Spleen (tissue), 11 donors: ENCODE measurements around the gene SCD5. TPM values are rescaled to one million over a fixed set of nuclear protein-coding genes. Genes with fewer than 3 reads are reported as not detected.

ENCODE experiments used
- DNase-seq: peaks from one replicate; pipeline ENCODE4 v3.0.0-alpha.2; 2020
- H3K27ac ChIP-seq, 8 donors: fragments of 200-600 bp; sonication (generic) in 7 of 8; 1 replicate in 4 of 8; 2 replicates in 4 of 8; pipeline versions ENCODE4 v1.5.0 to v1.8.0; 2016 to 2021; ENCODE audit warnings: inconsistent platforms in 4 of 8, mild to moderate bottlenecking in 4 of 8, moderate library complexity in 1 of 8
- H3K27me3 ChIP-seq, 7 donors: fragments of 200-600 bp; sonication (generic) in 6 of 7; replicated peaks in 1 of 7; 1 replicate in 4 of 7; 2 replicates in 3 of 7; pipeline versions ENCODE4 v1.5.0 to v1.8.0; 2016 to 2021; ENCODE audit warnings: inconsistent platforms in 3 of 7, mild to moderate bottlenecking in 1 of 7
- H3K36me3 ChIP-seq, 6 donors: fragments of 200-600 bp; sonication (generic) in 5 of 6; 1 replicate in 4 of 6; 2 replicates in 2 of 6; pipeline versions ENCODE4 v1.5.0 to v1.8.0; 2016 to 2021; ENCODE audit warnings: inconsistent platforms in 2 of 6
- H3K4me1 ChIP-seq, 6 donors: fragments of 200-600 bp; sonication (generic) in 5 of 6; 1 replicate in 3 of 6; 2 replicates in 3 of 6; pipeline versions ENCODE4 v1.5.0 to v1.8.0; 2016 to 2021; ENCODE audit warnings: inconsistent platforms in 3 of 6
- H3K4me3 ChIP-seq, 8 donors: fragments of 200-600 bp; sonication (generic) in 7 of 8; 1 replicate in 4 of 8; 2 replicates in 4 of 8; pipeline versions ENCODE4 v1.5.0 to v1.8.0; 2016 to 2021; ENCODE audit warnings: inconsistent platforms in 4 of 8, mild to moderate bottlenecking in 4 of 8, moderate library complexity in 2 of 8
- H3K9me3 ChIP-seq, 8 donors: fragments of 200-600 bp; sonication (generic) in 7 of 8; 1 replicate in 4 of 8; 2 replicates in 4 of 8; pipeline versions ENCODE4 v1.5.0 to v1.8.0; 2016 to 2021; ENCODE audit warnings: inconsistent platforms in 4 of 8
- CTCF ChIP-seq, 11 experiments: fragments of 200-600 bp in 7 of 11; fragments of 450-650 bp in 4 of 11; sonication (generic) in 4 of 11; IDR thresholded peaks in 8 of 11; conservative IDR thresholded peaks in 3 of 11; 1 replicate in 7 of 11; 2 replicates in 4 of 11; pipeline versions ENCODE4 v1.4.0 to v1.8.0; 2016 to 2021; ENCODE audit warnings: antibody characterized with exemption in 11 of 11, inconsistent platforms in 4 of 11, mild to moderate bottlenecking in 1 of 11
- POLR2A ChIP-seq, 3 donors: fragments of 450-650 bp; IDR thresholded peaks; one replicate each; pipeline ENCODE4 v1.5.1; 2017; ENCODE audit warnings: antibody characterized with exemption in 3 of 3, mild to moderate bottlenecking in 1 of 3
- POLR2AphosphoS5 ChIP-seq, 3 donors: sonication (generic); formaldehyde crosslinking; IDR thresholded peaks; one replicate each; pipeline ENCODE4 v1.5.1; 2017; ENCODE audit warnings: antibody characterized with exemption in 3 of 3
- WGBS, 5 donors: extraction: QIAGEN DNeasy Blood & Tissue Kit in 3 of 5; methylation state at CpG; one replicate each; pipeline versions ENCODE4 v1.1.5 to v1.1.7; 2013 to 2018; 5-methylcytosine and 5-hydroxymethylcytosine counted together
- intact Hi-C: fragments of 100-400 bp; cut with DNase I; formaldehyde crosslinking; loops from one replicate; pipeline ENCODE4 v1.15.0; 2023; ENCODE audit warnings: low total_unique reads
- polyA plus RNA-seq, 3 donors: library from polyadenylated mRNA; stranded (reverse); fragments of 200-250 nt; gene quantifications; one replicate each; pipeline ENCODE4 v1.2.1, GENCODE V29; 2013
- total RNA-seq, 7 donors: library from RNA; depleted of rRNA in 3 of 7; stranded (reverse); fragments of >200 nt in 3 of 7; fragmentation: NEBNext Ultra II Directional in 4 of 7; extraction: Animal tissue kit (Norgen Biotek cat#: 25700) in 4 of 7; gene quantifications; one replicate each; pipeline versions ENCODE4 v1.1.0 to v1.2.1, GENCODE V29; 2016 to 2021
- donor health status: healthy with polysubstance abuse.
- donor health status: DM: no; HTN: no; CAD: no; lungs with moderate emphysema.
- donor health status: DM: no; HTN: no; CAD: no.
- donor health status: Bipolar disorder and iron deficiency.
- donor health status: healthy.
- donor health status: DM: no; HTN: no; CAD: no.
- donor health status: DM: yes; HTN: yes; CAD: no.

Gene SCD5
- total and polyA plus RNA-seq, 10 donors, result 0.85 to 7.2 (median 3.9) TPM

DNA sequence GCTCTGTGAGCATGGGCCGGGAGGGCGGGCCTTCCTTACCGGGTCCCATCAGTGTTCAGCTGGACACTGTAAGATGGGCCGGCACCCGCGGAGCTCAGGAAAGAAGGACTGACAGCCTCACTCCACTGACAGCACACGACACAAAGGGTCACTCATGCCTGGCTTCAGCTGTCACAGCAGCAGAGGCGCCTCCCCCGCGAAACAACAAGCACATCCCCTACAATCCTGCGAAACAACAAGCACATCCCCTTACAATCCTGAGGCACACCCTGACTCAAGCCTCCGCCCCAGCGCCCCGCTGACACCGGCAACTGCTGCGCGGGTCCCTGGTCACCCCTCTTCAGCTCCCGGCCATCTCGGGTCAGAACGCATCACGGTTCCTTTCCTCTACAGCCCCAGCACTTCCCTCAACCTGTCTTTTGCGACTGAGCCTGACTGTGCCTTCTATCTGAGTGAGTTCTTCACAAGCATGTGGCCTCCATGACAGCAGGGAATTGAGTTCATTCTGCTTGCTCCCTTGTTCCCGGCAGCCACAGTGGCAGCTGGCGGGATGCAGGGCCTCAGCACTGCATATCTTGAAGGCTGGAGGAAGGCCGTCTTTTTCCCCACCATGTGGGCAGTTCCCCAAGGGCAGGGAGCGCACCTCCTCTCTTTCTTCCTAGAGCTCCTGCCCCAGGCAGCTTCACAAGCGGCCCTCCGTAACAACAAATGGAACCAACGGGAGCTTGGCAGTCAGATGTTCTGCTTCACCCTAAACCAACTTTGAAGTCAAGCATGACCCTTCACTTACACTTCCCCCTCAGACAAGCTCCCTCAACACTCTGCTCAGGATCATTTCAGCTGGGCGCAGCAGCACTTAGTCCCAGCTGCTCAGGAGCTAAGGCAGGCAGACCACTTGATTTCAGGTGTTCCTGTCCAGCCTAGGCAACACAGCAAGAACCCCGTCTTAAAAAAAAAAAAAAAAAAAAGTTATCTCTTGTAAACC is 39.6 kb downstream of the SCD5 start:
- no peak overlapping the region for H3K4me3 ChIP-seq
- no peaks in the 10 kb centered on the region for H3K27me3 ChIP-seq
- no peak for DNase-seq
- H3K9me3 ChIP-seq, result no peaks in the 10 kb centered on the region
- no peak overlapping the region for H3K27ac ChIP-seq
- peaks cover 0 to 7% (median 0%) of the 10 kb centered on the region in 6 donors for H3K4me1 ChIP-seq
- H3K36me3 ChIP-seq, result no peaks in the 10 kb centered on the region
- peak in 1 of 3 donors; percentile 37 for TF ChIP-seq POLR2AphosphoS5 (IDR thresholded peaks at IDR 0.05)
- no peak for TF ChIP-seq CTCF (IDR thresholded peaks at IDR 0.05 in 8 of 11, conservative IDR thresholded peaks at IDR 0.05 in 3 of 11)
- 70 to 83% (median 80%) methylated on average over 29 to 31 of the region's 31 CpGs for WGBS, 5 donors
- intact Hi-C loops, result no loop called here

DNA sequence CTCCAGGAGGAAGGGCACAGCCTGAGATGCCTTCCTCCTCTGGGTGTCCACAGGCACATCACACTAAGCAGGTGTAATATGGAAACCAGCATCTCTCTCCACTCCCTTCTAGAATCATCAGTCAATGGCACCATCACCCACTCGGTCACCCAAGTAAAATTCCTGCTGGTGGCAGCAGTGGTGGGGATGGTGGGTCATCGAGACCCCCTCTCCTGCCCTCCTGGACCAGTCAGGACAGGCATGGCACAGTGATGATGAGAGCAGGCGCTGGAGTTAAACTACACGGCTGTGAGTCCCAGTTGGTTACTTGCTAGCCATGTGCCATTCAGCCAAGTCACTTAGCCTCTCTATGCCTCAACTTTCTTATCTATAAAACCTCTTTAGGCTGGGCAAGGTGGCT is 42.5 kb downstream of the SCD5 start:
- DNase-seq, result no peak
- TF ChIP-seq POLR2A (IDR thresholded peaks at IDR 0.05) (no peak), CTCF (IDR thresholded peaks at IDR 0.05 in 8 of 11, conservative IDR thresholded peaks at IDR 0.05 in 3 of 11) (no peak), POLR2AphosphoS5 (IDR thresholded peaks at IDR 0.05) (no peak)
- intact Hi-C loops, result no loop called here
- H3K27ac ChIP-seq, result no peak overlapping the region
- WGBS, 5 donors, result 78 to 100% (median 92%) methylated on average over 2 to 4 of the region's 4 CpGs
- no peak overlapping the region for H3K4me3 ChIP-seq
- no peaks in the 10 kb centered on the region for H3K27me3 ChIP-seq
- peaks cover 0 to 18% (median 0%) of the 10 kb centered on the region in 6 donors for H3K4me1 ChIP-seq
- no peaks in the 10 kb centered on the region for H3K36me3 ChIP-seq
- no peaks in the 10 kb centered on the region for H3K9me3 ChIP-seq

DNA sequence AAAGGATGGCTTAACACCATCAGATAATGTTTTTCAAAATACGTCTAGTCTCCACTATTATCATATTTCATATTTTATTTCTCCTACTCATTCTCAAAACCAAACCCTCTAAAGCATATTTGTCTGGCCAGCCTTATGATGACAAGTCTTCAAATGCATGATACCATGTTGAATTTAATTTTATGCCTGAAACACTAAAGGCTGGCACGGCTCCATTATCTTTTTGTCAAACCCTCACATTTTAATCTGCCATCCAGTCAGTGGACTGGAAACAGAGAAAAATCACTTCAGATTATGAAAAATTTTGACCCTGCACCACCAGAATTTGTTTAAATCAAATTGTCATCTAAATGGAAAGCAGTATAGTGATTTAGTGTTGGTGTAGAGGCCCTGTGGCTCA is 42.9 kb downstream of the SCD5 start:
- Histone ChIP-seq H3K9me3 (no peaks in the 10 kb centered on the region), H3K27ac (no peak overlapping the region), H3K36me3 (no peaks in the 10 kb centered on the region), H3K4me1 (peaks cover 0 to 18% (median 0%) of the 10 kb centered on the region in 6 donors), H3K4me3 (no peak overlapping the region), H3K27me3 (no peaks in the 10 kb centered on the region)
- DNase-seq, result no peak
- 93 to 100% (median 97%) methylated on average over 2 of the region's 2 CpGs for WGBS, 5 donors
- TF ChIP-seq POLR2AphosphoS5 (IDR thresholded peaks at IDR 0.05) (no peak), POLR2A (IDR thresholded peaks at IDR 0.05) (no peak), CTCF (IDR thresholded peaks at IDR 0.05 in 8 of 11, conservative IDR thresholded peaks at IDR 0.05 in 3 of 11) (no peak)
- intact Hi-C loops, result no loop called here

- DNase-seq, result peak; percentile 14
- intact Hi-C loops, result no loop called here
- H3K27ac ChIP-seq, result peak overlapping the region in 3 of 8 donors; percentile 23 to 32 (median 30)
- TF ChIP-seq POLR2A (IDR thresholded peaks at IDR 0.05) (no peak), CTCF (IDR thresholded peaks at IDR 0.05 in 8 of 11, conservative IDR thresholded peaks at IDR 0.05 in 3 of 11) (no peak), POLR2AphosphoS5 (IDR thresholded peaks at IDR 0.05) (no peak)
- no peaks in the 10 kb centered on the region for H3K9me3 ChIP-seq
- WGBS, 5 donors, result 75 to 87% (median 85%) methylated on average over 6 of the region's 6 CpGs
- no peaks in the 10 kb centered on the region for H3K27me3 ChIP-seq
- H3K4me1 ChIP-seq, result peaks cover 0 to 18% (median 0%) of the 10 kb centered on the region in 6 donors
- H3K36me3 ChIP-seq, result no peaks in the 10 kb centered on the region
- no peak overlapping the region for H3K4me3 ChIP-seq
Observed at GRCh38 chr4:82754513-82755165, 44.0 kb downstream of the SCD5 start.
